GM20000 (cell line): ENCODE measurements around the gene LEO1.

Experiments used
- DNase-seq: peaks from one replicate; pipeline ENCODE4 v3.0.0; 2012; ENCODE audit warnings: low spot score
- CTCF ChIP-seq: IDR thresholded peaks from 2 replicates; pipeline ENCODE4 v1.5.1; 2012; ENCODE audit warnings: mild to moderate bottlenecking, control low read depth; ENCODE audit errors: extremely low read depth, missing control alignments

Gene LEO1

GRCh38 chr15:51907136-51907862 lies 64.3 kb downstream of the LEO1 start:
- TF ChIP-seq CTCF: no peak
- DNase-seq: no peak

GRCh38 chr15:51904931-51905330 lies 66.6 kb downstream of the LEO1 start:
- DNase-seq: no peak

GRCh38 chr15:51904421-51904820 lies 67.2 kb downstream of the LEO1 start:
- no peak for DNase-seq

More at GRCh38 chr15:51904931-51905330, 66.6 kb downstream of the LEO1 start:
- TF ChIP-seq CTCF: no peak

GRCh38 chr15:51889486-51889885 lies 82.1 kb downstream of the LEO1 start:
- no peak for DNase-seq
- TF ChIP-seq CTCF: no peak

More at GRCh38 chr15:51904421-51904820, 67.2 kb downstream of the LEO1 start:
- TF ChIP-seq CTCF: no peak

- peak; percentile 58 for DNase-seq
- TF ChIP-seq CTCF: peak; percentile 43
Observed at GRCh38 chr15:51888593-51889195, 82.9 kb downstream of the LEO1 start.
